Mesothelial cell of epicardium (in vitro differentiated cells): ENCODE results near the gene XYLT1. TPM values are rescaled to one million over a fixed set of nuclear protein-coding genes. Genes with fewer than 3 reads are reported as not detected.

Experiments used
- DNase-seq, 2 experiments: peaks; one replicate each; pipeline ENCODE4 v3.0.0; 2021; ENCODE audit warnings: low spot score in 2 of 2; ENCODE audit not compliant: unreplicated experiment in 2 of 2
- H3K27ac Mint-ChIP-seq: 2 replicates; pipeline ENCODE4 v1.8.0; 2021; ENCODE audit warnings: mixed read lengths
- H3K27me3 Mint-ChIP-seq: 2 replicates; pipeline ENCODE4 v1.8.0; 2021; ENCODE audit warnings: low read depth, mixed read lengths
- H3K36me3 Mint-ChIP-seq: 2 replicates; pipeline ENCODE4 v1.8.0; 2021; ENCODE audit warnings: mixed read lengths
- H3K4me1 Mint-ChIP-seq: 2 replicates; pipeline ENCODE4 v1.8.0; 2021; ENCODE audit warnings: mixed read lengths
- H3K4me3 Mint-ChIP-seq: 2 replicates; pipeline ENCODE4 v1.8.0; 2021; ENCODE audit warnings: mild to moderate bottlenecking, moderate library complexity, mixed read lengths
- H3K9me3 Mint-ChIP-seq: 2 replicates; pipeline ENCODE4 v1.8.0; 2021; ENCODE audit warnings: mixed read lengths
- total RNA-seq: library from RNA; stranded (reverse); gene quantifications from 3 replicates; pipeline ENCODE4 v1.2.1, GENCODE V29; 2021
- TF ChIP-seq, protein P1 (sequence below): fragments of 200-600 bp; sonication (generic); IDR thresholded peaks from one replicate; pipeline ENCODE4 v1.5.0; 2021; ENCODE audit warnings: antibody characterized with exemption; ENCODE audit not compliant: unreplicated experiment

Gene XYLT1
- total RNA-seq, 1 donor from 2014 or later: 15.2 TPM

DNA sequence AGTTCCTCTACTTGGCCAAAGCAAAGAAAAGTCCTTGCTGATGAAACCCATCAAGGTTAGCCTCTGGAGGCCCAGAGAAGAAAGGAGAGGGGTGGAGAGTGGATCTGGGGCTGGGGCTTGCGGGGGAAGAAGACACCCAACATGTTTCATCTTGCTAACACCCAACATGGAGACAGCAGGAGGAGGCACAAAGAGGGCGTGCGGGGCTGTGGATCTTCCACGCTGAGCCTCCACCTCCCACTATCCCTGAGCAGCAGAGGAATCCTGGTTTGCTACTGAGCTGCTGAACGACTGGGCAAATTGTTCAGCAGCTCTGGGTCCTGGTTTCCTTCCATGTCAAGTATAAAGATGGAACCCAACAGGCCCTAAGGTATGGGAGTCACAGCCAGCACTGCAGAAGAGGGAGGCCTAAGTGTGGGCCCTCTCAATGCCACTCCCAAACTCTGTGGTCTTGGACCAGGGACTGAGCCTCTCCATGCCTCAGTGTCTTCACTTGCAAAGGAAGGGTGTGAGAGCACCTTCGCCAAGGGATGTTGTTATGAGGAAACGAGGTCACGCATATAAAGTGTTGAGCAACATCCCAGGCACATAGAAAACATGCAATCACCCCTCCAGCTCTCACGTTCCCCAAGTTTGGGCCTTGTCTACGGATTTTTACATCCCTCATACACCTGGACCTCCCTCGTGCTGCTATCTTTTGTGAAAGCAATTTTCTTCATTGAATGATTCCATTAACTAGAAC is 122.5 kb downstream of the XYLT1 start:
- Mint-ChIP-seq H3K27ac (no peak overlapping the region), H3K4me1 (peaks cover 2% of the 10 kb centered on the region), H3K9me3 (no peaks in the 10 kb centered on the region), H3K4me3 (no peak overlapping the region), H3K36me3 (no peaks in the 10 kb centered on the region), H3K27me3 (no peaks in the 10 kb centered on the region)
- TF ChIP-seq, protein P1, sequence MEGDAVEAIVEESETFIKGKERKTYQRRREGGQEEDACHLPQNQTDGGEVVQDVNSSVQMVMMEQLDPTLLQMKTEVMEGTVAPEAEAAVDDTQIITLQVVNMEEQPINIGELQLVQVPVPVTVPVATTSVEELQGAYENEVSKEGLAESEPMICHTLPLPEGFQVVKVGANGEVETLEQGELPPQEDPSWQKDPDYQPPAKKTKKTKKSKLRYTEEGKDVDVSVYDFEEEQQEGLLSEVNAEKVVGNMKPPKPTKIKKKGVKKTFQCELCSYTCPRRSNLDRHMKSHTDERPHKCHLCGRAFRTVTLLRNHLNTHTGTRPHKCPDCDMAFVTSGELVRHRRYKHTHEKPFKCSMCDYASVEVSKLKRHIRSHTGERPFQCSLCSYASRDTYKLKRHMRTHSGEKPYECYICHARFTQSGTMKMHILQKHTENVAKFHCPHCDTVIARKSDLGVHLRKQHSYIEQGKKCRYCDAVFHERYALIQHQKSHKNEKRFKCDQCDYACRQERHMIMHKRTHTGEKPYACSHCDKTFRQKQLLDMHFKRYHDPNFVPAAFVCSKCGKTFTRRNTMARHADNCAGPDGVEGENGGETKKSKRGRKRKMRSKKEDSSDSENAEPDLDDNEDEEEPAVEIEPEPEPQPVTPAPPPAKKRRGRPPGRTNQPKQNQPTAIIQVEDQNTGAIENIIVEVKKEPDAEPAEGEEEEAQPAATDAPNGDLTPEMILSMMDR: no peak
- no peak for DNase-seq

DNA sequence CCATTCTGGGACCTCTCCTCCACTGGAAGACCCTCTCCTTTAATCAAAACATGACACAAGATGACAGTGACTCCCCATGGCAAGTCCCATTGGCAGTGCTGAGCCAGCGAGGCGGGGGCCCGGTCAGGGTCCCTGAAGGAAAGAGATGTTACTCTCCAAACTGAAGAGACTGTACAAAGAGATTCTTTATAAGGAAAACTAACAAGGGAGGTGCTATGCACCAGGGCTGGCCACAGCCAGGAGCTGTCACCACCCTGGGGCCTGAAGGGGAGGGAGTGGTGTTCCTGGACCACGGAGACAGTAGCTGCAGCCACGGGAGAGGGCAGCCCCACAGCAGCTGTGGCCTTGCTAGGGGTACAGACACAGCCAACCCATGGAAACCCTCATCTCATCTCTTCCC is 123.1 kb downstream of the XYLT1 start:
- H3K36me3 Mint-ChIP-seq: no peaks in the 10 kb centered on the region
- H3K27ac Mint-ChIP-seq: no peak overlapping the region
- H3K9me3 Mint-ChIP-seq: no peaks in the 10 kb centered on the region
- no peaks in the 10 kb centered on the region for H3K27me3 Mint-ChIP-seq
- H3K4me3 Mint-ChIP-seq: no peak overlapping the region
- TF ChIP-seq, protein P1: no peak
- peaks cover 2% of the 10 kb centered on the region for H3K4me1 Mint-ChIP-seq
- DNase-seq: no peak

DNA sequence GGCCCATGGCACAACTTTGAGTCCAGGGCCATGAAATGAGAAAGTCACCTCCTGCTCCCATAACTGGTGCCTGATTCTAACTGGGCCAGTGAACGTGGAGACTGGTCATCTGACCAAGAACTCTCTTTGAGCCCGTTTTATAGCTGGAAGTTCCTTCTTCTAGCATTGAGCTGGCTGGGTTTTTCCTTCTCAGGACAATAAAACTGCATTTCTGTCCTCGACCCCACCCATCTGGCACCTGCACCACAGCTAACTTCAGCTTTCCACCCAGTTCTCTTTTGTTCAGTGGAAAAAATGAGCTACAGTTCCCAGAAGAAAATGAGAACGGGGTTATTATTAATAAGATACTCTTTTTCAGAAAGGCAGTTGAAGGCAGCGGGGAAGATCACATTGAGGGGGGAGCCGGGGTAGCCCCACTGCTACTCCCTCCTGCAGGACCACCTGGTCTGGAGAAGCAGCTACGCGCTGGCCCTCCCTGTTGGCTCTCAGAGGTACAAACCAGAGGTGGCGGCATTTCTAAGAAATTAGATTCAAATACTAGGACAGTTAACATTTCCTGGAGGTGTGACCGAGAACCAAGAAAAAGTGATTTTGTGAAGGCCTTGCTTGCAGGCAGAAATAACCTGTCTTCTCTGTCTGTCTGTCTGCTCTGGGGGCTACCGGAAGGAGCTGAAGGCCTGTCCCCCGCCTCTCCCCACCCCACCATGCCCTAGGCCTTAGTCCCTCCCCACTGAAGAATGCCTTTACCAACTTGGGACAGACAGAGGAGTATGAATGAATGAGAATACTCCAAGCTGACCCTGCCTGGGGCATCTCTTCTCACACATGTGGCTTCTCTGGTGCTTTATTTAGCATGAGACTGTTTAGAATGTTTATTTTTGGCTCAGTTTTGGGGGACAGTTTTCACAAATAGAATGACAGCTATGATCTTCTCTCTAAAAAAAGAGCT is 123.9 kb downstream of the XYLT1 start:
- H3K36me3 Mint-ChIP-seq: no peaks in the 10 kb centered on the region
- no peak overlapping the region for H3K27ac Mint-ChIP-seq
- no peaks in the 10 kb centered on the region for H3K27me3 Mint-ChIP-seq
- TF ChIP-seq, protein P1: no peak
- peaks cover 2% of the 10 kb centered on the region for H3K4me1 Mint-ChIP-seq
- DNase-seq: no peak
- H3K4me3 Mint-ChIP-seq: no peak overlapping the region
- H3K9me3 Mint-ChIP-seq: no peaks in the 10 kb centered on the region

DNA sequence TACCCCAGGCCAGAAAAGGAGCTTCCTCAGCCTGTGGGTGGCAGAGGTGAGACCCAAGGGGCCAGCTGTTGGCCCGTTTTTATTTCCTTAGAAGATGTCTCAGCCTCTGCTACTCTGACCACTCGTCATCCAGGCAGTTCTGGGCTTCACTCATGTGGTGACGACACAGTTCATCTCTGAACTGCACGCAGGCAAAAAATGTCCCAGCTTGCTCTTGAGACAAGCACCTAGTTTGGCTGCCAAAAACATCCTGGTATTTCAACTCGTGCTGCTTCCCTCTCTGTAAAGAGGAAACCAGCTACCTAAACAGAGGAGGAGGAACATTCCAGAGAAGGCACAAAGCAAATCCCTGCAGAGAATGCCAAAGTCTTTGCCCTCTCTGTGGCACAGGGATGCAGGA is 125.7 kb downstream of the XYLT1 start:
- Mint-ChIP-seq H3K27ac (no peak overlapping the region), H3K9me3 (no peaks in the 10 kb centered on the region), H3K4me1 (no peaks in the 10 kb centered on the region), H3K36me3 (no peaks in the 10 kb centered on the region), H3K4me3 (no peak overlapping the region), H3K27me3 (no peaks in the 10 kb centered on the region)
- DNase-seq: no peak
- TF ChIP-seq, protein P1: no peak

GRCh38 chr16:17343728-17344127 is 127.0 kb downstream of the XYLT1 start:
- no peaks in the 10 kb centered on the region for H3K36me3 Mint-ChIP-seq
- H3K4me1 Mint-ChIP-seq: no peaks in the 10 kb centered on the region
- TF ChIP-seq, protein P1: no peak
- no peak for DNase-seq
- no peak overlapping the region for H3K4me3 Mint-ChIP-seq
- H3K27ac Mint-ChIP-seq: no peak overlapping the region
- H3K9me3 Mint-ChIP-seq: no peaks in the 10 kb centered on the region
- H3K27me3 Mint-ChIP-seq: no peaks in the 10 kb centered on the region
